ENCODE measurements around the gene VTN. TPM values are rescaled to one million over a fixed set of nuclear protein-coding genes. Genes with fewer than 3 reads are reported as not detected.

Gene VTN
- total RNA-seq, 1 donor from 2014 or later, result 0.18 TPM

DNA sequence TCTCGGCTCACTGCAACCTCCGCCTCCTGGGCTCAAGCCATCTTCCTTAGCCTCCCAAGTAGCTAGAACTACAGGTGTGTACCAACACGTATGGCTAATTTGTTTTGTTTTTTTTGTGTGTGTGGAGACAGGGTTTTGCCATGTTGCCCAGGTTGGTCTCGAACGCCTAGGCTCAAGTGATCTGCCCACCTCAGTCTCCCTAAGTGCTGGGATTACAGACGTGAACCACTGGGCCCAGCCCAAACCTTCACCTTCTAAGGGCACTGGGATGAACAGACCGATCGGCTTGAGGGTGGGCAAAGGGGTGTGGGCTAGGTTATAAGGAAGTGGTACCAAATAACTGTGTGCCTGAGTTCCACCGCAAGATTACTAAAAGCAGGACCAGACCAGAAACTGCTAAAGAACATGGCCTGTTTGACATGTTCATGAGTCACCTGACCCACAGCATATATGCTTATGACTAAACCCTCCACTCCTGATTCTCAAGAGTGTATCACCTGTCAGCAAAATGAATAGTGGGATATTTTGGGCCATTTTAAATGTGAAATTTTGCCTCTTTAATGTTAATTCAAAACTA lies 43.0 kb downstream of the VTN start:
- Mint-ChIP-seq H3K9me3 (no peaks in the 10 kb centered on the region), H3K4me1 (peaks cover 1% of the 10 kb centered on the region), H3K36me3 (ENCODE audit: low read depth) (peaks cover 55% of the 10 kb centered on the region), H3K27me3 (no peaks in the 10 kb centered on the region), H3K27ac (no peak overlapping the region), H3K4me3 (no peak overlapping the region)
- DNase-seq (no peak), ATAC-seq (ENCODE audit: low read depth) (no peak)
- TF ChIP-seq, protein P1, sequence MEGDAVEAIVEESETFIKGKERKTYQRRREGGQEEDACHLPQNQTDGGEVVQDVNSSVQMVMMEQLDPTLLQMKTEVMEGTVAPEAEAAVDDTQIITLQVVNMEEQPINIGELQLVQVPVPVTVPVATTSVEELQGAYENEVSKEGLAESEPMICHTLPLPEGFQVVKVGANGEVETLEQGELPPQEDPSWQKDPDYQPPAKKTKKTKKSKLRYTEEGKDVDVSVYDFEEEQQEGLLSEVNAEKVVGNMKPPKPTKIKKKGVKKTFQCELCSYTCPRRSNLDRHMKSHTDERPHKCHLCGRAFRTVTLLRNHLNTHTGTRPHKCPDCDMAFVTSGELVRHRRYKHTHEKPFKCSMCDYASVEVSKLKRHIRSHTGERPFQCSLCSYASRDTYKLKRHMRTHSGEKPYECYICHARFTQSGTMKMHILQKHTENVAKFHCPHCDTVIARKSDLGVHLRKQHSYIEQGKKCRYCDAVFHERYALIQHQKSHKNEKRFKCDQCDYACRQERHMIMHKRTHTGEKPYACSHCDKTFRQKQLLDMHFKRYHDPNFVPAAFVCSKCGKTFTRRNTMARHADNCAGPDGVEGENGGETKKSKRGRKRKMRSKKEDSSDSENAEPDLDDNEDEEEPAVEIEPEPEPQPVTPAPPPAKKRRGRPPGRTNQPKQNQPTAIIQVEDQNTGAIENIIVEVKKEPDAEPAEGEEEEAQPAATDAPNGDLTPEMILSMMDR (IDR thresholded peaks at IDR 0.05), result no peak
- intact Hi-C loops (cut with micrococcal nuclease), result no loop called here
- POLR2A ChIA-PET, result no interaction called here
- CTCF ChIA-PET, result interaction anchor here (0.6 kb wide), 1 partner anchor 94 kb away, joined by 3 read pairs; no protein-coding TSS in a partner anchor

DNA sequence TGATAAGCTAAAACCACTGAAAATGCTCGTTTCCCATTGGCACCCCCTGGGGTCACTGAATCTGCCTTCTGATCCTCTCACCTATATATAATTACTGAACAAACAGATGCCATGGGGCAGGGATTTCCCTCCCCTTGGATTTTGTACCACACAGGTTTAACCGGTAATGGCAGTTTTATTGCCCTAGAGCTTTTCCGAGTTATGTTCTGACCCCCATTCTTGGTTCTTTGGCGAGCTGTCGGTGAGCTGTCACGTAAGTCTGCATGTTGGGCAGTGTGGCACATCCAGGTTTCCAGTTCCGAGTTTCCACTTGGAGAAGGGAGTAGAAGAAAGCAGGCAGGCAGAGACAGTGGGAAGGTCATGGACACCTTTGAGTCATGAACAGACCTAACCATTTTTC lies 44.0 kb downstream of the VTN start:
- H3K36me3 Mint-ChIP-seq (ENCODE audit: low read depth), result peaks cover 45% of the 10 kb centered on the region
- POLR2A ChIA-PET, result no interaction called here

DNA sequence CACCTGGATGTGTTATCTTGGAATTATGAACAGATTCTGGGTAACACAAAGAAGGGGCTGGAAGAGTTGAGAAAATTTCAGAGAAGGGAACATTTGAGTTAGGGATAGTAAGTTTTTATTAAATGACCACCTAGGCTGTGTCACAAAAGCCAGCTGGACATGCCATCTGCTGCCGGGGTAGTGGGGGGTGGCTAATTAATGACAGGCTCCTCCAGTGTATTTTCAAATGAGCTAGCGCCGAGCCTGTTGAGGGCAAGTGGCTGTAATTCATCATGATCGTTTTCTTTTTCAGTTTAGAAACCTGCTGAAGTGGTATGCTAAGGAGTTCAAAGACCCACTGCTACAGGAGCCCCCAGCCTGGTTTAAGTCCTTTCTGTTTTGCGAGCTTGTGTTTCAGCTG lies 44.9 kb downstream of the VTN start:
- DNase-seq, result no peak
- POLR2A ChIA-PET, result no interaction called here

More for the DNA sequence above, 44.0 kb downstream of the VTN start:
- no peaks in the 10 kb centered on the region for H3K27me3 Mint-ChIP-seq
- peaks cover 1% of the 10 kb centered on the region for H3K4me1 Mint-ChIP-seq
- intact Hi-C loops (cut with micrococcal nuclease), result no loop called here
- TF ChIP-seq, protein P1 (IDR thresholded peaks at IDR 0.05), result no peak
- CTCF ChIA-PET, result no interaction called here
- no peaks in the 10 kb centered on the region for H3K9me3 Mint-ChIP-seq
- ATAC-seq (ENCODE audit: low read depth), result no peak
- no peak for DNase-seq
- H3K4me3 Mint-ChIP-seq, result no peak overlapping the region
- H3K27ac Mint-ChIP-seq, result no peak overlapping the region

DNA sequence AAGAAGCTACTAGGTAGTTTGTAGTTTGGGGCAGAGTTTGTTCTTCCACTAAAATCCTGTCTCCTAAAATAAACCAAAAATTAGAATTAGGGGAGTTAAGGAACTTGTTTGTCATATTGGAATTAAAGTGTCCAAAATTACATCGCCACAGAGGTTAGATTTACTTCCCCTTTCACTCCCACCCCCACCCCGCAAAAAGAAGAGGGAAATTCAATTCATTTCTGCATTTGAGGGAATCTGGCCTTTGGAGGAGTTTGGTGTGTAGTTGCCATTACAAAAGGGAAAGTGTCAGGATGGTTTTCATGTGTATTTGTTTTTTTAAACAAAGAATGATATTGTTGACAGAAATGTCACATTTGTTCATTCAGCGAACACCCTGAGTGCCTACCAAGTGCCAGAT lies 45.3 kb downstream of the VTN start:
- Mint-ChIP-seq H3K4me3 (no peak overlapping the region), H3K9me3 (no peaks in the 10 kb centered on the region), H3K36me3 (ENCODE audit: low read depth) (peaks cover 36% of the 10 kb centered on the region), H3K27me3 (no peaks in the 10 kb centered on the region), H3K4me1 (peaks cover 8% of the 10 kb centered on the region), H3K27ac (no peak overlapping the region)
- TF ChIP-seq, protein P1 (IDR thresholded peaks at IDR 0.05), result no peak
- ATAC-seq (ENCODE audit: low read depth) (no peak), DNase-seq (no peak)
- intact Hi-C loops (cut with micrococcal nuclease), result no loop called here
- ChIA-PET CTCF (no interaction called here), POLR2A (no interaction called here)

More for the DNA sequence above, 44.9 kb downstream of the VTN start:
- no peaks in the 10 kb centered on the region for H3K27me3 Mint-ChIP-seq
- H3K4me3 Mint-ChIP-seq, result no peak overlapping the region
- CTCF ChIA-PET, result no interaction called here
- H3K36me3 Mint-ChIP-seq (ENCODE audit: low read depth), result peaks cover 36% of the 10 kb centered on the region
- H3K4me1 Mint-ChIP-seq, result peaks cover 3% of the 10 kb centered on the region
- H3K27ac Mint-ChIP-seq, result no peak overlapping the region
- ATAC-seq (ENCODE audit: low read depth), result no peak
- intact Hi-C loops (cut with micrococcal nuclease), result no loop called here
- TF ChIP-seq, protein P1 (IDR thresholded peaks at IDR 0.05), result no peak
- no peaks in the 10 kb centered on the region for H3K9me3 Mint-ChIP-seq

DNA sequence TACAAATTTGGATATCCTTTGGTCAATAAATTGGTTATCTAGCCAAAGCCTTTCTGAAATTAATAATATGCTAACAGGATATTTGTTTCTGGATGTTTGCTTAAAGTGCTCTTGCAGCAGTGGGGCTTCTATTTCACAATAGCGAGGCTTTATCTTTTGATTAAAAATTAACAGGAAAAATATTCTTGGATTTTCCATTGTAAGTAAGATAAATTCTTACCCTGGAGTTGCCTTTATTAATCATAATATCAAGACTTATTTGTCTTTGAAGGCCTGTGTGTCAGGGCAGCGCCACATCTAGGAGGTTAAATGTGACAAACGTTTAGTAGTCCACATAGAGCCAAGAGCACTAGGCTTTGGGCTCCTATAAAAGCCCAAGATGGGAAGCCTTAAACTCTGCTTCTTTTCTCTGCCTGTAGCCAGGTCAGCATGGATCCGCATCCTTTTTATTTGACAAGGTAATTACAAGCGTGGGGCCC lies 45.8 kb downstream of the VTN start:
- ATAC-seq (ENCODE audit: low read depth), result no peak
- Mint-ChIP-seq H3K9me3 (no peaks in the 10 kb centered on the region), H3K27me3 (no peaks in the 10 kb centered on the region), H3K4me1 (peaks cover 12% of the 10 kb centered on the region), H3K36me3 (ENCODE audit: low read depth) (peaks cover 35% of the 10 kb centered on the region), H3K4me3 (no peak overlapping the region), H3K27ac (no peak overlapping the region)
- CTCF ChIA-PET, result no interaction called here
- intact Hi-C loops (cut with micrococcal nuclease), result no loop called here
- no peak for DNase-seq
- POLR2A ChIA-PET, result no interaction called here
- TF ChIP-seq, protein P1 (IDR thresholded peaks at IDR 0.05), result no peak

Data from activated B cell treated with CpG ODN at 0.5 μM for 24 hours (primary cell).